GM23338 (cell line): ENCODE measurements around the gene OXT.

ENCODE experiments used
- EZH2 ChIP-seq: fragments of 200-600 bp; sonication (generic); IDR thresholded peaks from one replicate; pipeline ENCODE4 v1.8.0; 2017; ENCODE audit warnings: antibody characterized with exemption, mild to moderate bottlenecking, low read depth; ENCODE audit not compliant: unreplicated experiment
- JUNB ChIP-seq: IDR thresholded peaks from one replicate; pipeline ENCODE4 v1.6.1; 2016; ENCODE audit warnings: antibody characterized with exemption; ENCODE audit not compliant: unreplicated experiment
- POLR2AphosphoS5 ChIP-seq: IDR thresholded peaks from 2 replicates; pipeline ENCODE4 v1.6.1; 2016; ENCODE audit warnings: antibody characterized with exemption, low read depth
- TF ChIP-seq, protein P1 (sequence below): IDR thresholded peaks from one replicate; pipeline ENCODE4 v1.6.1; 2018; ENCODE audit warnings: antibody characterized with exemption; ENCODE audit not compliant: unreplicated experiment
- TF ChIP-seq, protein P2 (sequence below), 2 experiments: fragments of 200-600 bp in 1 of 2; sonication (generic) in 1 of 2; conservative IDR thresholded peaks; 2 replicates each; pipeline versions ENCODE4 v1.5.1 to v1.6.1; 2016 to 2017; ENCODE audit warnings: antibody characterized with exemption in 2 of 2, low read depth in 2 of 2, mild to moderate bottlenecking in 2 of 2, moderate library complexity in 1 of 2

- no peak for TF ChIP-seq JUNB
- TF ChIP-seq, protein P1, sequence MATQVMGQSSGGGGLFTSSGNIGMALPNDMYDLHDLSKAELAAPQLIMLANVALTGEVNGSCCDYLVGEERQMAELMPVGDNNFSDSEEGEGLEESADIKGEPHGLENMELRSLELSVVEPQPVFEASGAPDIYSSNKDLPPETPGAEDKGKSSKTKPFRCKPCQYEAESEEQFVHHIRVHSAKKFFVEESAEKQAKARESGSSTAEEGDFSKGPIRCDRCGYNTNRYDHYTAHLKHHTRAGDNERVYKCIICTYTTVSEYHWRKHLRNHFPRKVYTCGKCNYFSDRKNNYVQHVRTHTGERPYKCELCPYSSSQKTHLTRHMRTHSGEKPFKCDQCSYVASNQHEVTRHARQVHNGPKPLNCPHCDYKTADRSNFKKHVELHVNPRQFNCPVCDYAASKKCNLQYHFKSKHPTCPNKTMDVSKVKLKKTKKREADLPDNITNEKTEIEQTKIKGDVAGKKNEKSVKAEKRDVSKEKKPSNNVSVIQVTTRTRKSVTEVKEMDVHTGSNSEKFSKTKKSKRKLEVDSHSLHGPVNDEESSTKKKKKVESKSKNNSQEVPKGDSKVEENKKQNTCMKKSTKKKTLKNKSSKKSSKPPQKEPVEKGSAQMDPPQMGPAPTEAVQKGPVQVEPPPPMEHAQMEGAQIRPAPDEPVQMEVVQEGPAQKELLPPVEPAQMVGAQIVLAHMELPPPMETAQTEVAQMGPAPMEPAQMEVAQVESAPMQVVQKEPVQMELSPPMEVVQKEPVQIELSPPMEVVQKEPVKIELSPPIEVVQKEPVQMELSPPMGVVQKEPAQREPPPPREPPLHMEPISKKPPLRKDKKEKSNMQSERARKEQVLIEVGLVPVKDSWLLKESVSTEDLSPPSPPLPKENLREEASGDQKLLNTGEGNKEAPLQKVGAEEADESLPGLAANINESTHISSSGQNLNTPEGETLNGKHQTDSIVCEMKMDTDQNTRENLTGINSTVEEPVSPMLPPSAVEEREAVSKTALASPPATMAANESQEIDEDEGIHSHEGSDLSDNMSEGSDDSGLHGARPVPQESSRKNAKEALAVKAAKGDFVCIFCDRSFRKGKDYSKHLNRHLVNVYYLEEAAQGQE, result no peak
- TF ChIP-seq, protein P2, sequence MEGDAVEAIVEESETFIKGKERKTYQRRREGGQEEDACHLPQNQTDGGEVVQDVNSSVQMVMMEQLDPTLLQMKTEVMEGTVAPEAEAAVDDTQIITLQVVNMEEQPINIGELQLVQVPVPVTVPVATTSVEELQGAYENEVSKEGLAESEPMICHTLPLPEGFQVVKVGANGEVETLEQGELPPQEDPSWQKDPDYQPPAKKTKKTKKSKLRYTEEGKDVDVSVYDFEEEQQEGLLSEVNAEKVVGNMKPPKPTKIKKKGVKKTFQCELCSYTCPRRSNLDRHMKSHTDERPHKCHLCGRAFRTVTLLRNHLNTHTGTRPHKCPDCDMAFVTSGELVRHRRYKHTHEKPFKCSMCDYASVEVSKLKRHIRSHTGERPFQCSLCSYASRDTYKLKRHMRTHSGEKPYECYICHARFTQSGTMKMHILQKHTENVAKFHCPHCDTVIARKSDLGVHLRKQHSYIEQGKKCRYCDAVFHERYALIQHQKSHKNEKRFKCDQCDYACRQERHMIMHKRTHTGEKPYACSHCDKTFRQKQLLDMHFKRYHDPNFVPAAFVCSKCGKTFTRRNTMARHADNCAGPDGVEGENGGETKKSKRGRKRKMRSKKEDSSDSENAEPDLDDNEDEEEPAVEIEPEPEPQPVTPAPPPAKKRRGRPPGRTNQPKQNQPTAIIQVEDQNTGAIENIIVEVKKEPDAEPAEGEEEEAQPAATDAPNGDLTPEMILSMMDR (conservative IDR thresholded peaks at IDR 0.05; ENCODE audit: low read depth in 2 of 2), result no peak
- TF ChIP-seq EZH2, result no peak
- TF ChIP-seq POLR2AphosphoS5, result no peak
Measured at GRCh38 chr20:3106658-3107463, 35.4 kb downstream of the OXT start.
